ENCODE results near the gene NCDN.
"Not testable (repeated sequence)": the region's sequence is repeated elsewhere in the genome, so short reads cannot be mapped to it uniquely, and the experiment has no call there.

Gene NCDN

GRCh38 chr1:35568975-35569395 is 11.4 kb downstream of the NCDN start:
- DNase-seq (ENCODE audit: low read depth in 2 of 3, low spot score in 1 of 3): peak in 2 of 3 donors; percentile 49 to 64

GRCh38 chr1:35569936-35570335 is 12.3 kb downstream of the NCDN start:
- no peak for DNase-seq (ENCODE audit: low read depth in 2 of 3, low spot score in 1 of 3)

- no peak for DNase-seq (ENCODE audit: low read depth in 2 of 3, low spot score in 1 of 3)
These were observed 13.1 kb downstream of the NCDN start for GRCh38 chr1:35570589-35571137.

- no peak for DNase-seq (ENCODE audit: low read depth in 2 of 3, low spot score in 1 of 3)
These were observed 13.7 kb downstream of the NCDN start for GRCh38 chr1:35571263-35571662.

- no peak for DNase-seq (ENCODE audit: low read depth in 2 of 3, low spot score in 1 of 3)
These were observed 14.7 kb downstream of the NCDN start for GRCh38 chr1:35572296-35572695.

GRCh38 chr1:35573198-35574124 is 15.9 kb downstream of the NCDN start, which contains the start of gene TFAP2E:
Gene TFAP2E (plus strand): TSS chr1:35573314. CDS start chr1:35573578, 264 bp downstream.
- DNase-seq (ENCODE audit: low read depth in 2 of 3, low spot score in 1 of 3): no peak

- no peak for DNase-seq (ENCODE audit: low read depth in 2 of 3, low spot score in 1 of 3)
These were observed 16.6 kb downstream of the NCDN start for GRCh38 chr1:35574125-35574654.

- no peak for DNase-seq (ENCODE audit: low read depth in 2 of 3, low spot score in 1 of 3)
These were observed 17.2 kb downstream of the NCDN start for GRCh38 chr1:35574655-35575415.

- no peak for DNase-seq (ENCODE audit: low read depth in 2 of 3, low spot score in 1 of 3)
These were observed 17.9 kb downstream of the NCDN start for GRCh38 chr1:35575416-35575958.

- no peak for DNase-seq (ENCODE audit: low read depth in 2 of 3, low spot score in 1 of 3)
These were observed 18.6 kb downstream of the NCDN start for GRCh38 chr1:35576061-35576765.

- DNase-seq (ENCODE audit: low read depth in 2 of 3, low spot score in 1 of 3): not testable (repeated sequence)
These were observed 19.1 kb downstream of the NCDN start for GRCh38 chr1:35576766-35577070.

GRCh38 chr1:35577071-35577998 is 19.7 kb downstream of the NCDN start:
- DNase-seq (ENCODE audit: low read depth in 2 of 3, low spot score in 1 of 3): peak in 2 of 3 donors; percentile 45 to 47

- no peak for DNase-seq (ENCODE audit: low read depth in 2 of 3, low spot score in 1 of 3)
These were observed 23.4 kb downstream of the NCDN start for GRCh38 chr1:35580949-35581388.

- DNase-seq (ENCODE audit: low read depth in 2 of 3, low spot score in 1 of 3): not testable (repeated sequence)
These were observed 24.0 kb downstream of the NCDN start for GRCh38 chr1:35581621-35582020.

- no peak for DNase-seq (ENCODE audit: low read depth in 2 of 3, low spot score in 1 of 3)
These were observed 27.7 kb downstream of the NCDN start for GRCh38 chr1:35585281-35585680.

- not testable (repeated sequence) for DNase-seq (ENCODE audit: low read depth in 2 of 3, low spot score in 1 of 3)
These were observed 28.2 kb downstream of the NCDN start for GRCh38 chr1:35585805-35586204.

- no peak for DNase-seq (ENCODE audit: low read depth in 2 of 3, low spot score in 1 of 3)
These were observed 29.2 kb downstream of the NCDN start for GRCh38 chr1:35586808-35587207.

- no peak for DNase-seq (ENCODE audit: low read depth in 2 of 3, low spot score in 1 of 3)
These were observed 30.1 kb downstream of the NCDN start for GRCh38 chr1:35587736-35588135.

GRCh38 chr1:35588197-35588910 is 30.8 kb downstream of the NCDN start:
- no peak for DNase-seq (ENCODE audit: low read depth in 2 of 3, low spot score in 1 of 3)

Measured in stimulated activated CD4-positive, alpha-beta T cell treated with anti-CD3 and anti-CD28 coated beads, Interleukin-12 subunit alpha, Interleukin-12 subunit beta, amount 100 ng/mL, for 48 hours (primary cell).